Measurements from ENCODE around the gene GTPBP6. TPM values are rescaled to one million over a fixed set of nuclear protein-coding genes. Genes with fewer than 3 reads are reported as not detected.
"Not testable (repeated sequence)": the region's sequence is repeated elsewhere in the genome, so short reads cannot be mapped to it uniquely, and the experiment has no call there.

GTPBP6 gene
- total and polyA plus RNA-seq, 8 donors, result 31.1 to 63.2 (median 53.1) TPM

DNA sequence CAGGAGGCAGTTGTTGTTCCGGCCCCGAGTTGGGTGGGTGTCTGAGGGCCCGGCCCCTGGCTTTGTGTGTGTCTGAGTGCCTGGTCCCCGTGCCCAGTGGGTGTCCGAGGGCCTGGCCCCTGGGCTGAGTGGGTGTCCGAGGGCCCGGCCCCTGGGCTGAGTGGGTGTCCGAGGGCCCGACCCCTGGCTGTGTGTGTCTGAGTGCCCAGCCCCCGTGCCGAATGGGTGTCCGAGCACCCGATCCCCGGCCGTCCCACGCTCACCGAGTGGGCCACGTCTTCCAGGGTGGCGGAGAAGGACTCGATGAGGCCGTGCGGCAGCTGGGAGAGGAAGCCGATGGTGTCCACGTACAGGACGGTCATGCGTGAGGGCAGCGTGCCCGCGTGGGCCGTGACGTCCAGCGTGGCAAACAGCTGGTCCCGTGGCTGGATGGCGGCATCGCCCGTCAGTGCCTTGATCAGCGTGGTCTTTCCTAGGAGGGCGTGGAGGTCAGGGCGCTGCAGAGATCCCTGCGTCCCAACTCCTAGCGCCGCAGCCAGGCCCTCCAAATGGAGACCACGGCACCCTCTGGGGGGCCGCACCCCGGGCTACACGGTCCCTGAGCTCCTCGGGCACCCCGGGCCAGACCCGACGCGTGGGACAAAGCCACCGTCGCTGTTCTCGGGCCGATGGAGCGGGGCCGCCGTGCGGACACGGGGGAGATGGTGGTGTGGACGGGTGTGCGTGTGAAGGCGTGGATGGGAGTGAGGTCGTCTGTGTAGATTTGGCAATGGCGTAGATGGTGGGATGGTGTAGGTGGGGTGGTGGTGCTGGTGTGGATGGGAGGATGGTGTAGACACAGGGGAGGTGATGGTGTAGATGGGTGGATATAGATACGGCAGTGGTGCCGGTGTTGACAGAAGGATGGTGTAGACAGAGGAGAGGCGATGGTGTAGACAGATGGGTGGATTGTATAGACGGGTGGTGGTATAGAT is 7.2 kb downstream of the GTPBP6 start:
- H3K27me3 ChIP-seq, result no peaks in the 10 kb centered on the region
- peaks cover 0 to 82% of the 10 kb centered on the region in 2 donors for H3K36me3 ChIP-seq
- intact Hi-C loops (cut with DNase I), result no loop called here
- TF ChIP-seq, protein P1, sequence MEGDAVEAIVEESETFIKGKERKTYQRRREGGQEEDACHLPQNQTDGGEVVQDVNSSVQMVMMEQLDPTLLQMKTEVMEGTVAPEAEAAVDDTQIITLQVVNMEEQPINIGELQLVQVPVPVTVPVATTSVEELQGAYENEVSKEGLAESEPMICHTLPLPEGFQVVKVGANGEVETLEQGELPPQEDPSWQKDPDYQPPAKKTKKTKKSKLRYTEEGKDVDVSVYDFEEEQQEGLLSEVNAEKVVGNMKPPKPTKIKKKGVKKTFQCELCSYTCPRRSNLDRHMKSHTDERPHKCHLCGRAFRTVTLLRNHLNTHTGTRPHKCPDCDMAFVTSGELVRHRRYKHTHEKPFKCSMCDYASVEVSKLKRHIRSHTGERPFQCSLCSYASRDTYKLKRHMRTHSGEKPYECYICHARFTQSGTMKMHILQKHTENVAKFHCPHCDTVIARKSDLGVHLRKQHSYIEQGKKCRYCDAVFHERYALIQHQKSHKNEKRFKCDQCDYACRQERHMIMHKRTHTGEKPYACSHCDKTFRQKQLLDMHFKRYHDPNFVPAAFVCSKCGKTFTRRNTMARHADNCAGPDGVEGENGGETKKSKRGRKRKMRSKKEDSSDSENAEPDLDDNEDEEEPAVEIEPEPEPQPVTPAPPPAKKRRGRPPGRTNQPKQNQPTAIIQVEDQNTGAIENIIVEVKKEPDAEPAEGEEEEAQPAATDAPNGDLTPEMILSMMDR (IDR thresholded peaks at IDR 0.05), result no peak
- no peak overlapping the region for H3K27ac ChIP-seq
- H3K4me1 ChIP-seq, result no peaks in the 10 kb centered on the region
- no peaks in the 10 kb centered on the region for H3K9me3 ChIP-seq
- ATAC-seq (no peak), DNase-seq (peak in 2 of 4 donors; percentile 25 to 78)
- no peak overlapping the region for H3K4me3 ChIP-seq

DNA sequence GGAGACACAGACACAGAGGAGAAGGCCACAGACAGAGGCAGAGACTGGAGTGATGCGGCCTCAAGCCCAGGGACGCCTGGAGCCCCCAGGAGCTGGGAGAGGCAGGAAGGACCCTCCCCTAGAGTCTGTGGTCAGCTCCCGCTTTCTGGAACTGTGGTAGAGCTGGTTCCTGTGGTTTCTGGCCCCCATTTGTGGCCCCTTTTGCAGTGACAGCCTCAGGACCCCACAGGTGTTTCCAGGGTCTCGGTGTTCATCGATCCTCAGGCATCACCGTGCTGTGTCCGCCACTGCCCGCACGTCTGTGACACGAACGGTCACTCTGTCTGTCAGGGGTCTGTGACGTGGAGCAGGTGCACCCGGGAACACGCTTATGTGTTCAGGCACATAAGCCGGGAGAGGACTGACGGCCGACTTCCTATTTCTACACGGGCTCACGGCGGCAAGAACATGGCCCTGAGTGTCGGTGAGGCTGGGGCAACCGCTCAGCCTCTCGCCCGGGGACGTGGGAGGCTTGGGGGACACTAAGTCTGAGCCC is 7.9 kb downstream of the GTPBP6 start:
- DNase-seq (peak in 2 of 4 donors; percentile 25 to 67), ATAC-seq (no peak)
- Histone ChIP-seq H3K9me3 (no peaks in the 10 kb centered on the region), H3K4me1 (no peaks in the 10 kb centered on the region), H3K27me3 (no peaks in the 10 kb centered on the region), H3K27ac (no peak overlapping the region), H3K36me3 (peaks cover 0 to 88% of the 10 kb centered on the region in 2 donors), H3K4me3 (no peak overlapping the region)
- TF ChIP-seq, protein P1 (IDR thresholded peaks at IDR 0.05), result no peak
- intact Hi-C loops (cut with DNase I), result no loop called here

DNA sequence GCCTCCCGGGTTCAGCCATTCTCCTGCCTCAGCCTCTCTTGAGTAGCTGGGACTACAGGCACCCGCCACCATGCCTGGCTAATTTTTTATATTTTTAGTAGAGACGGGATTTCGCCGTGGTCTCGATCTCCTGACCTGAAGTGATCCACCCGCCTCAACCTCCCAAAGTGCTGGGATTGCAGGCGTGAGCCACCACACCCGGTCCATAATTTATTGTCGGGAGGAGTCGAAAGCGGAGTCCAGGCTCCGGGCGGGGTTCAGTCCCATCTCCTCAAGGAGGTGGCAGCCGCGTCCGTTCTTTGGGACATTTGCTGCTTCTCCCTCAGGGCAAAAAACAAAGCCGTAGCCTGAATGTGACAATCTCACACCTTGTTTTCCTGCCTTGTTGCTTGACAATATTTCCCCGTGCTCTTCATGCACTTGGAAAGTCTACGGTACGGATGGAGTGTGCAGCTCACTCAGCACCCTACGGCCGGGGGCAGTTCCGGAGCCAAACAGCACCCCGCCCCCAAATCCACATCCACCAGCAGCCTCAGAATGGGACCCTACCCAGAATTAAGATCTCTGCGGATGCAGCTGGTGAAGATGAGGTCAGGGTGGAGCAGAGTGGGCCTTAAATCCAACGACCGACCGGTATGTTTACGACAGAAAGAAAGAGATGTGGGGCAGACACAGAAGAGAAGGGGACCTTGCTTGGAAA is 9.6 kb downstream of the GTPBP6 start:
- Histone ChIP-seq H3K9me3 (no peaks in the 10 kb centered on the region), H3K36me3 (peaks cover 0 to 92% of the 10 kb centered on the region in 2 donors), H3K27ac (no peak overlapping the region), H3K4me1 (no peaks in the 10 kb centered on the region), H3K27me3 (no peaks in the 10 kb centered on the region), H3K4me3 (no peak overlapping the region)
- ATAC-seq, result no peak
- DNase-seq, result peak in 2 of 4 donors; percentile 27 to 57
- TF ChIP-seq, protein P1 (IDR thresholded peaks at IDR 0.05), result no peak
- intact Hi-C loops (cut with DNase I), result no loop called here

GRCh38 chrX:307261-308111 is 11.1 kb downstream of the GTPBP6 start:
- Histone ChIP-seq H3K27ac (no peak overlapping the region), H3K4me3 (no peak overlapping the region), H3K36me3 (peaks cover 0 to 92% of the 10 kb centered on the region in 2 donors), H3K4me1 (no peaks in the 10 kb centered on the region), H3K9me3 (no peaks in the 10 kb centered on the region), H3K27me3 (no peaks in the 10 kb centered on the region)
- DNase-seq, result peak in 2 of 4 donors; percentile 28 to 73
- TF ChIP-seq, protein P1 (IDR thresholded peaks at IDR 0.05), result no peak
- intact Hi-C loops (cut with DNase I), result no loop called here
- ATAC-seq, result no peak

DNA sequence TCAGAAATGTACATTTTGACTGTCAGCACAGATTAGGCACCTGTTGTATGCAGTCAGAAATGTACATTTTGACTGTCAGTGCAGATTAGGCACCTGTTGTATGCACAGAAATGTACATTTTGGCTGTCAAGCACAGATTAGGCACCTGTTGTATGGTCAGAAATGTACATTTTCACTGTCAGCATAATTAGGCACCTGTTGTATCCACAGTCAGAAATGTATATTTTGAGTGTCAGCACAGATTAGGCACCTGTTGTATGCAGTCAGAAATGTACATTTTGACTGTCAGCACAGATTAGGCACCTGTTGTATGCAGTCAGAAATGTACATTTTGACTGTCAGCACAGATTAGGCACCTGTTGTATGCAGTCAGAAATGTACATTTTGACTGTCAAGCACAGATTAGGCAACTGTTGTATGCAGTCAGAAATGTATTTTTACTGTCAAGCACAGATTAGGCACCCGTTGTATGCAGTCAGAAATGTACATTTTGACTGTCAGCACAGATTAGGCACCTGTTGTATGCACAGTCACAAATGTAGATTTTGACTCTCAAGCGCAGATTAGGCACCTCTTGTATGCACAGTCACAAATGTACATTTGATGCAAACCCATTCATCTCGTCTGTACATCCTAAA is 11.9 kb downstream of the GTPBP6 start:
- H3K4me3 ChIP-seq; ATAC-seq; H3K4me1 ChIP-seq; H3K27me3 ChIP-seq; H3K9me3 ChIP-seq; H3K27ac ChIP-seq; DNase-seq; intact Hi-C loops (cut with DNase I): not testable (repeated sequence)
- peaks cover 0 to 92% of the 10 kb centered on the region in 2 donors for H3K36me3 ChIP-seq

DNA sequence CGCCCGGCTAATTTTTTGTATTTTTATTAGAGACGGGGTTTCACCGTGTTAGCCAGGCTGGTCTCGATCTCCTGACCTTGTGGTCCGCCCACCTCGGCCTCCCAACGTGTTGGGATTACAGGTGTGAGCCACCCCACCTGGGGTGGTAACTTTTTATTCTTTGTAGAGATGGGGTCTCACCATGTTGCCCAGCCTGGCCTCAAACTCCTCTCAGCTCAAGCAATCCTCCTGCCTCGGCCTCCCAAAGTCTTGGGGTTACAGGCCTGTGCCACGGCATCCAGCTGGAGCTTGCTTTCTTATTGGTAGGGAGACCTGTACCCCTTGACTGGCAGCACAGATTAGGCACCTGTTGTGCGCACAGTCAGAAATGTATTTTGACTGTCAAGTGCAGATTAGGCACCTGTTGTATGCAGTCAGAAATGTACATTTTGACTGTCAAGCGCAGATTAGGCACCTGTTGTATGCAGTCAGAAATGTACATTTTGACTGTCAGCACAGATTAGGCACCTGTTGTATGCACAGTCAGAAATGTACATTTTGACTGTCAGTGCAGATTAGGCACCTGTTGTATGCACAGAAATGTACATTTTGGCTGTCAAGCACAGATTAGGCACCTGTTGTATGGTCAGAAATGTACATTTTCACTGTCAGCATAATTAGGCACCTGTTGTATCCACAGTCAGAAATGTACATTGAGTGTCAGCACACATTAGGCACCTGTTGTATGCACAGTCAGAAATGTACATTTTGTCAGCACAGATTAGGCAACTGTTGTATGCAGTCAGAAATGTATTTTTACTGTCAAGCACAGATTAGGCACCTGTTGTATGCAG is 12.6 kb downstream of the GTPBP6 start:
- H3K27me3 ChIP-seq; H3K9me3 ChIP-seq; H3K4me1 ChIP-seq; ATAC-seq; intact Hi-C loops (cut with DNase I); H3K27ac ChIP-seq; H3K4me3 ChIP-seq: not testable (repeated sequence)
- H3K36me3 ChIP-seq, result peaks cover 0 to 92% of the 10 kb centered on the region in 2 donors
- DNase-seq, result peak in 2 of 4 donors; percentile 19 to 37
